DND-41 (cell line): ENCODE results near the gene ITGAE.

Source experiments
- ATAC-seq: fragments of 200-7000 bp; cut with Tn5 transposase; 3 replicates; pipeline ENCODE4 v1.9.1; 2021; ENCODE audit warnings: low read depth; ENCODE audit not compliant: insufficient read depth
- DNase-seq: peaks from one replicate; pipeline ENCODE4 v3.0.0-alpha.2; 2020
- H2AFZ ChIP-seq: 2 replicates; pipeline ENCODE4 v1.6.0; 2012; ENCODE audit warnings: low read depth, low read length
- H3K27ac ChIP-seq: 2 replicates; pipeline ENCODE4 v1.5.1; 2012; ENCODE audit warnings: low read length, inconsistent platforms
- H3K27me3 ChIP-seq: fragments of 200-600 bp; sonication (generic); 2 replicates; pipeline ENCODE4 v1.6.0; 2012; ENCODE audit warnings: low read length, mild to moderate bottlenecking, inconsistent platforms; ENCODE audit not compliant: insufficient read depth, poor library complexity
- H3K36me3 ChIP-seq: 2 replicates; pipeline ENCODE4 v1.5.1; 2012; ENCODE audit warnings: low read length, inconsistent platforms; ENCODE audit not compliant: insufficient read depth
- H3K4me1 ChIP-seq: 2 replicates; pipeline ENCODE4 v1.5.1; 2012; ENCODE audit warnings: mild to moderate bottlenecking, low read length; ENCODE audit not compliant: insufficient read depth
- H3K4me2 ChIP-seq: 2 replicates; pipeline ENCODE4 v1.6.0; 2012; ENCODE audit warnings: mild to moderate bottlenecking, moderate library complexity, low read length, inconsistent platforms; ENCODE audit not compliant: insufficient read depth
- H3K4me3 ChIP-seq, 2 experiments: fragments of 200-600 bp in 1 of 2; shearing (Covaris generic) in 1 of 2; 2 replicates each; pipeline ENCODE4 v1.5.1; 2012 to 2016; ENCODE audit warnings: inconsistent platforms in 2 of 2, low read length in 2 of 2, mild to moderate bottlenecking in 2 of 2, low read depth in 1 of 2, moderate library complexity in 1 of 2
- H3K79me2 ChIP-seq: 2 replicates; pipeline ENCODE4 v1.6.0; 2012; ENCODE audit warnings: low read length, inconsistent platforms; ENCODE audit not compliant: insufficient read depth
- H3K9ac ChIP-seq: 2 replicates; pipeline ENCODE4 v1.6.0; 2012; ENCODE audit warnings: low read depth, mild to moderate bottlenecking, inconsistent platforms, low read length, moderate library complexity
- H3K9me3 ChIP-seq: 2 replicates; pipeline ENCODE4 v1.5.1; 2012; ENCODE audit warnings: low read length, moderate library complexity, mild to moderate bottlenecking, inconsistent platforms; ENCODE audit not compliant: insufficient read depth, severe bottlenecking
- H4K20me1 ChIP-seq: 2 replicates; pipeline ENCODE4 v1.6.0; 2012; ENCODE audit warnings: low read length; ENCODE audit not compliant: insufficient read depth
- EZH2 ChIP-seq: IDR thresholded peaks from 3 replicates; pipeline ENCODE4 v1.6.1; 2012; ENCODE audit warnings: borderline replicate concordance, low read depth, mild to moderate bottlenecking, moderate library complexity, low read length, inconsistent platforms; ENCODE audit not compliant: severe bottlenecking
- TF ChIP-seq, protein P1 (sequence below): IDR thresholded peaks from 2 replicates; pipeline ENCODE4 v1.5.1; 2012; ENCODE audit warnings: borderline replicate concordance, low read length, moderate library complexity, mild to moderate bottlenecking; ENCODE audit not compliant: poor library complexity, severe bottlenecking; ENCODE audit errors: extremely low read depth

Gene ITGAE, protein sequence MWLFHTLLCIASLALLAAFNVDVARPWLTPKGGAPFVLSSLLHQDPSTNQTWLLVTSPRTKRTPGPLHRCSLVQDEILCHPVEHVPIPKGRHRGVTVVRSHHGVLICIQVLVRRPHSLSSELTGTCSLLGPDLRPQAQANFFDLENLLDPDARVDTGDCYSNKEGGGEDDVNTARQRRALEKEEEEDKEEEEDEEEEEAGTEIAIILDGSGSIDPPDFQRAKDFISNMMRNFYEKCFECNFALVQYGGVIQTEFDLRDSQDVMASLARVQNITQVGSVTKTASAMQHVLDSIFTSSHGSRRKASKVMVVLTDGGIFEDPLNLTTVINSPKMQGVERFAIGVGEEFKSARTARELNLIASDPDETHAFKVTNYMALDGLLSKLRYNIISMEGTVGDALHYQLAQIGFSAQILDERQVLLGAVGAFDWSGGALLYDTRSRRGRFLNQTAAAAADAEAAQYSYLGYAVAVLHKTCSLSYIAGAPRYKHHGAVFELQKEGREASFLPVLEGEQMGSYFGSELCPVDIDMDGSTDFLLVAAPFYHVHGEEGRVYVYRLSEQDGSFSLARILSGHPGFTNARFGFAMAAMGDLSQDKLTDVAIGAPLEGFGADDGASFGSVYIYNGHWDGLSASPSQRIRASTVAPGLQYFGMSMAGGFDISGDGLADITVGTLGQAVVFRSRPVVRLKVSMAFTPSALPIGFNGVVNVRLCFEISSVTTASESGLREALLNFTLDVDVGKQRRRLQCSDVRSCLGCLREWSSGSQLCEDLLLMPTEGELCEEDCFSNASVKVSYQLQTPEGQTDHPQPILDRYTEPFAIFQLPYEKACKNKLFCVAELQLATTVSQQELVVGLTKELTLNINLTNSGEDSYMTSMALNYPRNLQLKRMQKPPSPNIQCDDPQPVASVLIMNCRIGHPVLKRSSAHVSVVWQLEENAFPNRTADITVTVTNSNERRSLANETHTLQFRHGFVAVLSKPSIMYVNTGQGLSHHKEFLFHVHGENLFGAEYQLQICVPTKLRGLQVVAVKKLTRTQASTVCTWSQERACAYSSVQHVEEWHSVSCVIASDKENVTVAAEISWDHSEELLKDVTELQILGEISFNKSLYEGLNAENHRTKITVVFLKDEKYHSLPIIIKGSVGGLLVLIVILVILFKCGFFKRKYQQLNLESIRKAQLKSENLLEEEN

DNA sequence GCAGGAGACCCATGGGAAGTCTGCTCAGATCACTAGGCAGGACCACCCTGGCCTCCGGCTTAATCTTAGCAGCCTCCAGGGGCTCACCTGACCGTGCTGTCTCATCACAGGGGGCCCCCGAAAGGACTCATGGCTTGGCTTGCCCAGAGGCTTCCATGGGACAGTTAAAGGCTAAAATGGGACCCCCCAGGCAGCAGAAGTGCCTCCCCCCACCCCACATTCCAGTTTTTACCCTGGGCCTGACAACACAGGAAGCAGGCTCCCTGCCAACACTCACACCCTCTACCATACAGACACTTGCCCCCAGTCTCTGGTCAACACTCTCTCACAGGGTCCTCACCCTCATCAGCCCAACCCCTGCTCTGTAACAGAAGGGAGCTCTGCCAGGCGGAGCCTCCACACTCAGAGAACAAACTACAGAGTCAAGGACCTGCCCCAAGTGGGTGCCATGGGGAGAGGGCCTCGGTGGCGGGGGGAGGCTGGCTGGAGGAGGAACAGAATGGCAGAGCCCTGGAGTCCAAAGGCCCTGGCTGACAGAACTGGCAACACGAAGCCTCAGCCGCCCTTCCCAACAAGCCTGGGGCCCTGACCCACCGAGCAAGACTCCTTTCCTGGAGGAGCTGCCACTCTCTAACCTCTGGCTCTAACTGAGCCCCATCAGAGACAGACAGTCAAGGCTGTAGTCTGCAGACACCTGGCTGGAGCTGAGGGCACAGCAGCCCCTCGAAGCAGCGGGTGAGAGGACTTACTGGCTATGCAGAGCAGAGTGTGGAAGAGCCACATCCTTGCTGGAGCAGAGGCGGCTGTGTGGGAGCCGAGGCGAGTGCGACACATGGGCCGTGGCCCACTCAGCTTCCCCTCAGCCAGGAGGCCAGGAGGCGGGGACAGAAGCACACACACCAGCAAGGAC is at the start of gene ITGAE:
ITGAE (minus strand) TSS at position 827 of the 910 bp plus-strand sequence; CDS start at position 783, 44 bp downstream.
- Histone ChIP-seq H2AFZ (no peak within 1 kb of the TSS), H3K27ac (peak within 1 kb of the TSS; percentile 56), H3K9me3 (no peaks in the 10 kb centered on the region), H3K27me3 (no peaks in the 10 kb centered on the region), H3K4me1 (peaks cover 32% of the 10 kb centered on the region), H4K20me1 (no peaks in the 10 kb centered on the region), H3K4me2 (no peak within 1 kb of the TSS), H3K9ac (no peak within 1 kb of the TSS), H3K36me3 (0 out of 2 replicates have a peak, but pooled peaks cover 2% of the 10 kb centered on the region), H3K4me3 (no peak within 1 kb of the TSS), H3K79me2 (no peaks in the 10 kb centered on the region)
- TF ChIP-seq EZH2: no peak
- TF ChIP-seq, protein P1, sequence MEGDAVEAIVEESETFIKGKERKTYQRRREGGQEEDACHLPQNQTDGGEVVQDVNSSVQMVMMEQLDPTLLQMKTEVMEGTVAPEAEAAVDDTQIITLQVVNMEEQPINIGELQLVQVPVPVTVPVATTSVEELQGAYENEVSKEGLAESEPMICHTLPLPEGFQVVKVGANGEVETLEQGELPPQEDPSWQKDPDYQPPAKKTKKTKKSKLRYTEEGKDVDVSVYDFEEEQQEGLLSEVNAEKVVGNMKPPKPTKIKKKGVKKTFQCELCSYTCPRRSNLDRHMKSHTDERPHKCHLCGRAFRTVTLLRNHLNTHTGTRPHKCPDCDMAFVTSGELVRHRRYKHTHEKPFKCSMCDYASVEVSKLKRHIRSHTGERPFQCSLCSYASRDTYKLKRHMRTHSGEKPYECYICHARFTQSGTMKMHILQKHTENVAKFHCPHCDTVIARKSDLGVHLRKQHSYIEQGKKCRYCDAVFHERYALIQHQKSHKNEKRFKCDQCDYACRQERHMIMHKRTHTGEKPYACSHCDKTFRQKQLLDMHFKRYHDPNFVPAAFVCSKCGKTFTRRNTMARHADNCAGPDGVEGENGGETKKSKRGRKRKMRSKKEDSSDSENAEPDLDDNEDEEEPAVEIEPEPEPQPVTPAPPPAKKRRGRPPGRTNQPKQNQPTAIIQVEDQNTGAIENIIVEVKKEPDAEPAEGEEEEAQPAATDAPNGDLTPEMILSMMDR: peak; percentile 9
- ATAC-seq (no peak), DNase-seq (no peak)

DNA sequence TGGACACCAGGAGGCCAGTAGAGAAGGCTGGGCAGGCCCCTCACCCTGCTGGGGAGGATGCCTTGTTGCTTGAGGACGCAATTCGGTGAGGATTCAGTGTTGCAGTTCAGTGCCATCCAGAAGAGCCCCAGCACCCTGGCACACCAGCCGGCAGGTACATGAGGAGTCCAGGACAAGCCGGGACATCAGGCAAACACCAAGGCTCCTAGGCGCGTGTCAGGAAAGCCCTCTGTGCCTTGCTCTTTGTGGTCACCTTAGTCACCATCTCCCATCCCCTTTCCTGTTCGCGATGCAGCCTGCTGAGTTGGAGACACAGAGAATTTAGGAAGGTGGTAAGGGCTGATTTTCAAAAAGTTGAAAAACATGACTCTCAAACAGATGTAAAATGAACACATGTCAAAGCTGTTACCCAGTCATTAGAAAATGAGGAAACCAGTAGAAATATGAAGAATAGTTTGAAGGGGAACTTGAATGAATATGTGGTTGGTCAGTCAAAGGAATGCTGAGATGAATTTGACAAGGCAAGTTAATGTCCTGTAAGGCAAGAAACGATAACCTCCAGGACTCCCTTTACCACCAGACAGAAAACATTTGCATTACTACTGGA is 47.3 kb upstream of the ITGAE start:
- Histone ChIP-seq H3K27me3 (no peaks in the 10 kb centered on the region), H3K4me1 (peaks cover 27% of the 10 kb centered on the region), H3K4me2 (no peak overlapping the region), H2AFZ (no peak overlapping the region), H4K20me1 (peaks cover 13% of the 10 kb centered on the region; the same call in 1 of the 2 replicates), H3K9ac (no peak overlapping the region), H3K27ac (no peak overlapping the region), H3K36me3 (peaks cover 17% of the 10 kb centered on the region), H3K4me3 (no peak overlapping the region), H3K79me2 (peaks cover 27% of the 10 kb centered on the region), H3K9me3 (no peaks in the 10 kb centered on the region)
- DNase-seq: no peak
- no peak for ATAC-seq
- TF ChIP-seq, protein P1: no peak
- TF ChIP-seq EZH2: no peak

DNA sequence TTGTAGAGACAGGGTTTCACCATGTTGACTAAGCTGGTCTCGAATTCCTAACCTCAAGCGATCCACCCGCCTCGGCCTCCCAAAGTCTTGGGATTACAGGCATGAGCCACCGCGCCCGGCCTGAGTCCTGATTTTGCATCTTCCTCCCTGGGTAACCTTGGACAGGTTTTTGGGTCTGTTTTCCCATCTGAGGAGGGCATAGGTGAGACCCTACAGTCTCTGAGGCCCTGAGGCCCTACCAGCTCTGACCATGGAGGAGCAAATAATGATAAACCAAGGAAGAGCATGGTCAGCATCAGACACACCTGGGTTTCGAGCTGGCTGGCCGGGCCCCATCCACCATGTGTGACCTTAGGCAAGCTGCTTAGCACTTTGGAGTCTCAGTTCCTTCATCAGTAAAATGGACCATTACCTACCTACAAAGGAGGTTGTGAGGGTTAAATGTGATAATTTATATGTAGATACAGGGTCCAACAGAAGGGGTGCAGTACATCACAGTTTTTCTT is 46.2 kb upstream of the ITGAE start:
- Histone ChIP-seq H3K36me3 (peaks cover 28% of the 10 kb centered on the region), H3K4me2 (no peak overlapping the region), H4K20me1 (peaks cover 17% of the 10 kb centered on the region; the same call in 1 of the 2 replicates), H3K4me1 (peaks cover 35% of the 10 kb centered on the region), H3K27ac (no peak overlapping the region), H3K4me3 (no peak overlapping the region), H3K79me2 (peaks cover 38% of the 10 kb centered on the region), H3K9me3 (no peaks in the 10 kb centered on the region), H2AFZ (no peak overlapping the region), H3K9ac (no peak overlapping the region), H3K27me3 (no peaks in the 10 kb centered on the region)
- no peak for DNase-seq
- no peak for ATAC-seq
- TF ChIP-seq EZH2: no peak
